Left ventricle myocardium inferior (tissue), 1 donor: ENCODE measurements around the gene NR2E1. TPM values are rescaled to one million over a fixed set of nuclear protein-coding genes. Genes with fewer than 3 reads are reported as not detected.

Source experiments
- DNase-seq: peaks from one replicate; pipeline ENCODE4 v3.0.0-alpha.2; 2020
- H3K27ac ChIP-seq: fragments of 200-600 bp; replicated peaks from 2 replicates; pipeline ENCODE4 v1.8.0; 2021
- H3K27me3 ChIP-seq: fragments of 200-600 bp; 2 replicates; pipeline ENCODE4 v1.8.0; 2021; ENCODE audit warnings: low read depth
- H3K36me3 ChIP-seq: fragments of 200-600 bp; 2 replicates; pipeline ENCODE4 v1.8.0; 2021
- H3K4me1 ChIP-seq: fragments of 200-600 bp; 2 replicates; pipeline ENCODE4 v1.8.0; 2021
- H3K4me3 ChIP-seq: fragments of 200-600 bp; 2 replicates; pipeline ENCODE4 v1.8.0; 2021; ENCODE audit warnings: mild to moderate bottlenecking, moderate library complexity
- H3K9me3 ChIP-seq: fragments of 200-600 bp; replicated peaks from 2 replicates; pipeline ENCODE4 v1.8.0; 2021
- intact Hi-C: fragments of 100-400 bp; cut with micrococcal nuclease; formaldehyde crosslinking; loops from one replicate; pipeline ENCODE4 v1.11.0; 2022
- total RNA-seq: library from RNA; stranded (reverse); fragmentation: NEBNext Ultra II Directional; extraction: Animal tissue kit (Norgen Biotek cat#: 25700); gene quantifications from one replicate; pipeline ENCODE4 v1.2.1, GENCODE V29; 2021
- TF ChIP-seq, protein P1 (sequence below): fragments of 200-600 bp; IDR thresholded peaks from 2 replicates; pipeline ENCODE4 v1.8.0; 2021; ENCODE audit warnings: antibody characterized with exemption, mild to moderate bottlenecking, borderline replicate concordance
- donor health status: DM: no; HTN: yes; CAD: no; lungs with severe emphysema.

NR2E1 gene
- total RNA-seq, 1 donor from 2014 or later: not detected

DNA sequence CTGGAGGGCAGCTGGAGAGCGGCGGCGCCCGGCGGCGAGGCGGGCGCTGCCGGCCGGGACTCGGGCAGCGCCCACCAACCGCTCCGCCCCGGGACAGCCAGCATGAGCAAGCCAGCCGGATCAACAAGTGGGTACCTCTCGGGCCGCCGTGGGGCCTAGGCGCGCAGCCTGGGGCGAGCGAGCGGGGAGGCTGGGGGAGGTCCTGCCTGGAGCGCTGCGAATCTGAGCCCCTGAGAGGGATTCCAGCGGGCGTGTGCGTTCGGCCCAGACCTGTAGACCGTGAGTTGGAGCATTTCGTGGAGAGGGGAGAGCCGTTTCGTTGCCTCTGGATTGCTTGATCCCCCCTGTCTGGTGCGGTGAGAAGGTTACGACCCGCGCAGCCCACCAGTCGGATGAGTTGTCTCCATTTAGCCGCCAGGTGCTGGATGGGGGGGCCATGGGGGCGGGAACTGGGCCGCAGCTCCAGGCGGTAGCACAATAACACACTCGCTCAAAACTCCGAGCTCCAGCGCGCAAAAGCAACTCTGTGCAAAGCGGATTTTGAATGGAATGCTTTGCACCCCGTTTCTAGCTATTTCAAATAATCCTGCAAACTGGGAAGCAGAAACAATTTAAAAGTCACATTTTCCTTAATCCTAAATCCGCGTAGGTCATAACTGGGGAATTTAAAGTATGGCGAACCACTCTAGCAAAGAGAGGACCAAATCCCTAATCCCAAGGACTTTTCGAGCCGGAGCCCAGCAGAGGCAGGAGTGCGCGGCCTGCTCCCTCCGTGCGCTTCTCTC, 1.0 kb downstream of the NR2E1 start:
- TF ChIP-seq, protein P1, sequence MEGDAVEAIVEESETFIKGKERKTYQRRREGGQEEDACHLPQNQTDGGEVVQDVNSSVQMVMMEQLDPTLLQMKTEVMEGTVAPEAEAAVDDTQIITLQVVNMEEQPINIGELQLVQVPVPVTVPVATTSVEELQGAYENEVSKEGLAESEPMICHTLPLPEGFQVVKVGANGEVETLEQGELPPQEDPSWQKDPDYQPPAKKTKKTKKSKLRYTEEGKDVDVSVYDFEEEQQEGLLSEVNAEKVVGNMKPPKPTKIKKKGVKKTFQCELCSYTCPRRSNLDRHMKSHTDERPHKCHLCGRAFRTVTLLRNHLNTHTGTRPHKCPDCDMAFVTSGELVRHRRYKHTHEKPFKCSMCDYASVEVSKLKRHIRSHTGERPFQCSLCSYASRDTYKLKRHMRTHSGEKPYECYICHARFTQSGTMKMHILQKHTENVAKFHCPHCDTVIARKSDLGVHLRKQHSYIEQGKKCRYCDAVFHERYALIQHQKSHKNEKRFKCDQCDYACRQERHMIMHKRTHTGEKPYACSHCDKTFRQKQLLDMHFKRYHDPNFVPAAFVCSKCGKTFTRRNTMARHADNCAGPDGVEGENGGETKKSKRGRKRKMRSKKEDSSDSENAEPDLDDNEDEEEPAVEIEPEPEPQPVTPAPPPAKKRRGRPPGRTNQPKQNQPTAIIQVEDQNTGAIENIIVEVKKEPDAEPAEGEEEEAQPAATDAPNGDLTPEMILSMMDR: no peak
- peaks cover 77% of the 10 kb centered on the region for H3K4me1 ChIP-seq
- no peaks in the 10 kb centered on the region for H3K9me3 ChIP-seq
- no peak for DNase-seq
- H3K4me3 ChIP-seq: peak overlapping the region; percentile 52
- H3K36me3 ChIP-seq: no peaks in the 10 kb centered on the region
- peaks cover 100% of the 10 kb centered on the region for H3K27me3 ChIP-seq
- H3K27ac ChIP-seq: no peak overlapping the region
- intact Hi-C loops: no loop called here

DNA sequence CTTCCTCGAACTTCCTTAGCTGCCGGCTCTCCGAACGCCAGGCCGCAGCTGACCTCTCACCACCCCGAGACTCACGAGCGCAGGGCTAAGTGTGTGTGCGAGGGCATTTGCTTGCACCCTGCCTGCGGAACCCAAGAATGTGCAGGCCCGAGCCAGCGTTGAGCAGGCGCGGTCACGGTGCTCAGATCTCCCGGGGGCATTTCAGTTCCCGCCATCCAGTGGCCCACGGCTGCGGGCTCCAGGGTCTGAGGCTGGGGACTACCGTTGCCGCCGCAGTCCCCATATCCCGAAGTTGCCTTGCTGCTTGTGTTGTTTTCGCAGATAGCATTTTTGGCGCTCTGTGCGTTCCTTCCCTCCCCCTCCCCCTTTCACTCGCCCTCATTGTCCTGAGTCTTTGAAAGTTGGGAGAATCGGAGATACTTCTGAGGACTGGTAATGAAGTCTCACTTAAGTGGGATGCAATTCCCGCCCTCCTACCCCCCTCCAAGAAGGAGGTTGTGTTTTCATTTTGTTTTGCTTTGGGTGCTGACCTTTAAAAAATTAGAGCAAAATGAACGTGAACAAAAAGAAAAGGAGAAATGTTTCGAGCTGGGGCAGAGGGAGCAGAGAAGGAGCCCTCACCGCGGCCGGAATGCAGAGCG, 1.7 kb downstream of the NR2E1 start:
- DNase-seq: no peak
- no peak overlapping the region for H3K27ac ChIP-seq
- peaks cover 100% of the 10 kb centered on the region for H3K27me3 ChIP-seq
- H3K9me3 ChIP-seq: no peaks in the 10 kb centered on the region
- TF ChIP-seq, protein P1: no peak
- H3K4me3 ChIP-seq: peak overlapping the region; percentile 52
- intact Hi-C loops: no loop called here
- H3K36me3 ChIP-seq: no peaks in the 10 kb centered on the region
- H3K4me1 ChIP-seq: peaks cover 77% of the 10 kb centered on the region

DNA sequence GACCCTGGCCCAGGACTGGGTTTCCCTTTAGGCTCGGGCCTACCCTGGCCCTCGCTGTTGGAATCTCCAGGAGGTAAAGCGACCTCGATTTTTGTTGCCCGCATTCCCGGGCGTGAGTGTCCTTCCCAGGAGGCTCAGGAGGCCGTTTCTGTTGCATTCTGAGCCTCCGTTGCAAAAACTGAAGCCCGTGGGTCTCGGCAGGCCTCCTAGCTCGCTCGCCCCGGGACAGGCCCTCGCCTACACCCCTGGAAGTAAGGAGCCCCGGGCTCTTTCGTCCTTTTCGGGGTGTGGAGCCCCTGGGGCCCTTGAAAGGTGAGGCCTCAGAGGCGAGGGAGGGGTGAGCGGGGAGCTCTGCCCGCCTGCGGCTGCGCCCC, 2.3 kb downstream of the NR2E1 start:
- intact Hi-C loops: no loop called here
- Histone ChIP-seq H3K27me3 (peaks cover 100% of the 10 kb centered on the region), H3K36me3 (no peaks in the 10 kb centered on the region), H3K27ac (no peak overlapping the region), H3K9me3 (no peaks in the 10 kb centered on the region), H3K4me1 (peaks cover 77% of the 10 kb centered on the region), H3K4me3 (peak overlapping the region; percentile 52)
- no peak for DNase-seq
- TF ChIP-seq, protein P1: no peak

DNA sequence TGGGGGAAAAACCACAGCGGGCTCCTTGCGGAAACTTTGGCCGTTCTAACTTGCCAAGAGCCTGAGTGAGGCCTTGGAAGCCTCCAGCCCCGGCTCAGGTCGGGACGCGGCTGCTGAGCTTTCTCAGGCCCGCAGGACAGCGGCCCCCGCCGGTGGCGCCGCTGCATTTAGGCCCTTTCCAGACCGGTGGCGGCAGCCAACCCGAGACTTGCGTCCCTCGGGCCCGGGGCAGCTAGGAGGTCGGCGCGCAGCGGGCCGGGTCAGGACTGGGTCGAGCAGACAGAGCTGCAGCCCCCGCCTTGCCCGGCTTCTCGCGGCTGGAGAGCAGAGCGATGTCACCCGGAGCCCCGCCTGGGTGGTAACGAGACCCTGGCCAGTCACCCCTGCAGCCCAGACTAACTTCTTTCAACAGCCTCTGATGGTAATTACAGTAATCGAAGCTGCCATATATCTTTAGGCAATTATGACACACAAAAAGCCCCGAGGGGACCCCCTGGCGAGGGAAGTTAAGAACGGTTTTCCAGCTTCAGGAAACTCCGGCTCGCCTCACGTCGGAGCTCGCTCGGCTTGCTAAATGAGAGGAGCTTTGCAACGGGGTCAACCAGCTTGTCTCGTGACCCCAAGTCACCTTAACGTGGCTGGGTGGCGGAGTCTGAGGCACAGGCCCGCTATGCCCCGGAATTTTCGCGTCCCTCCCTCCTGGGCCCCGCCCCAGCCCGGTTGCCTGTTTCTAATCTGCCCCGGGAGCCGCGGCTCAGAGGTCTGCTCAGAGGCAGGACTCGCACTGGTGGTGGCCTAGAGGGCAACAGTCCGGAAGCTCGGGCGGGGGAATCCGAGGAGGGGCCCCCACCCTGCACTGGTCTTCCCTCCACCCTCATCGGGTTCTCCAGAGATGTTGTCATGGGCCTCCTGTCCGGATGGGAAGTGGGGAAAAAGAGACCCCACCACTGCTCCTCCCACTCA, 3.0 kb downstream of the NR2E1 start:
- Histone ChIP-seq H3K27me3 (peaks cover 100% of the 10 kb centered on the region), H3K4me3 (peak overlapping the region; percentile 52), H3K4me1 (peaks cover 72% of the 10 kb centered on the region), H3K36me3 (no peaks in the 10 kb centered on the region), H3K27ac (no peak overlapping the region), H3K9me3 (no peaks in the 10 kb centered on the region)
- DNase-seq: no peak
- intact Hi-C loops: no loop called here
- TF ChIP-seq, protein P1: peak; percentile 40

DNA sequence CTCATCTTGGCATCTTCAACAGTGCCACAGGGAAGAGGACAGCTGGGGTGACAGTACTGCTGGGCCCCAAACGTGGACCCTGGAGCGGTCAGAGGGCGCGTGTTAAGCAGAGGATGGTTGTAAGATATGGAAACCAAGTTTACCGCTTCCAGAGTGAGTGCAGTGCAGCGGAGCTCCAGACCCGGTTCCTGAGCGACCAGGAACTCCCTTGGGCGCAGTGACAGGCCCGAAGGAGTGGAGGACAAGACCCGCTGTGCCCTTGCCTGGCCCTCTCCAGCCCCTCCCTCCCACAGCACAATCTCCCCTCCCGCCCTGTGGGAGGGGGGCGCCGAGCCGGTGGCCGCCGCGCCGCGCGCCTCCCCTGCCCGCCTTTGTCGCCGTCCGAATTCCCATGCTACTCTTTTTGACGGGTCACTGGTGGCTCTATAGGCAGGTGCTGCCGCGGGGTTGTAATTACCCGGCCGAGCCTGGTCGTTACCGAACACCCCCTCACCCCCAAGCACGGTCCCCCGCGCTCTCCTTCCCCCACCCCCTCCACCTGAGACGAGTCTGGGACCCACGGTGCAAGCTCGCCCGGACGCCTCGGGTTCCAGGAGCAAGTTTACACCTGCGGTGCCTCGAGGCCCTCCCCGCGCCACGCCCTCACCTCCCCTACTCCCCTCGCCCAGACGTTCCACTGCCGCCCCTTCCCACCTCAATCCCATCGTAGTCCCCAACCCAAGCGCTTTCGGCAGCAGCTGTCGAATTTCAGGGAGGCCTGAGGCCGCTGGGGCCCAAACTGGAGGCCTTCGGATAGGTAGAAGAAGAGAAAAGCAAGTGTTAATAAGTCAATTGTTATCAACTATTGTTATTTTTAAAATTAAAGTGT, 3.9 kb downstream of the NR2E1 start:
- H3K36me3 ChIP-seq: no peaks in the 10 kb centered on the region
- peak overlapping the region; percentile 52 for H3K4me3 ChIP-seq
- no peak for DNase-seq
- intact Hi-C loops: no loop called here
- no peak overlapping the region for H3K27ac ChIP-seq
- peaks cover 100% of the 10 kb centered on the region for H3K27me3 ChIP-seq
- TF ChIP-seq, protein P1: no peak
- H3K9me3 ChIP-seq: no peaks in the 10 kb centered on the region
- peaks cover 67% of the 10 kb centered on the region for H3K4me1 ChIP-seq
